ENCODE measurements around the gene SORBS1.
A peak's percentile ranks its signal among the peaks of the same experiment; 100 is the strongest.

Gene SORBS1

DNA sequence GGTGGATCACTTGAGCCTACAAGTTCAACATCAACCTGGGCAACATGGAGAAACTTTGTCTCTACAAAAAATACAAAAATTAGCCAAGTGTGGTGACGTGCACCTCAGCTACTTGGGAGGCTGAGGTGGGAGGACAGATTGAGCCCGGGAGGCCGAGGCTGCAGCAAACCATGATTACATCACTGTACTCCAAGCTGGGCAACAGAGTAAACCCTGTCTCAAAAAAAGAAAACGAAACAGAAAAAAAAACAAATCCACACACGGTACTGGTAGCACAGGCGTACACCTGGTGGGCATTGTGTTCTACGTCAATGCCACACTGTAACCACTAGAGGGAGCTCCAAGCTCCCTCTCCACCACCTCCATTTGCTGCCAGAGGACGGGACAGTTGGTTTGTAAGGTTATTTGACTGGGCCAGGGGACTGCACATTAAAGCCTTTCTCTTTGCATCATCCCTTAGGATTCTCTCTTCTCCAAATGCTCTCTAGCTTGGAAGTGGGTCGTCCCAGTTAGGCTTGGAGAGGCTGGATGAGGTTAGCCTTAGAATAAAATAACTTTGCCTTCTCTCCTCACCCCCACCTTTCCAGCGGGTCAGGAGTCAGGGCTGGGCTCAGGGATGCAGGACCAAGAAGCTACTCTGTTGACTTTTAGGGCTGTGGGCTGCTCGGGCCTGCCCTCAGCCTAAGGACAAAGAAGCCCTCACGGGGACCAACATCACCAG is 130.8 kb downstream of the SORBS1 start:
- DNase-seq: peak; percentile 42 to 45

DNA sequence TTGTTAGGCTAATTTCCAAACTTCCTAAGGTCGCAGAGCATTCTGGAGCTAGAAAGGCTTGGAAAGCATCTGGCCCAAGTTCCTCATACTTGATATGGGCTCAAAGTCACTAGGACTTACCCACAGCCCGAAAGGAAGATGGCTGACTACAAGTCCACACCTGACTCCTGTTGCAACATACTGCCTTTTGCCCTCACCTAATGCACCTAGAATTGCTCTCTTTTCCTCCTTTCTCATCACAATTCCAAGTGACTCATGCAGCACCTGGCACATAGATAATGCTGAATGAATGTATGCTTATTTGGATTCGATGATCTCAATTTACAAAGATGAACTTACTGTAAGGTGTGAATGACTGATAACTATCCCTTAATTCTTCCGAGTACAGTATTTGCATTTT is 131.5 kb downstream of the SORBS1 start:
- DNase-seq: no peak

DNA sequence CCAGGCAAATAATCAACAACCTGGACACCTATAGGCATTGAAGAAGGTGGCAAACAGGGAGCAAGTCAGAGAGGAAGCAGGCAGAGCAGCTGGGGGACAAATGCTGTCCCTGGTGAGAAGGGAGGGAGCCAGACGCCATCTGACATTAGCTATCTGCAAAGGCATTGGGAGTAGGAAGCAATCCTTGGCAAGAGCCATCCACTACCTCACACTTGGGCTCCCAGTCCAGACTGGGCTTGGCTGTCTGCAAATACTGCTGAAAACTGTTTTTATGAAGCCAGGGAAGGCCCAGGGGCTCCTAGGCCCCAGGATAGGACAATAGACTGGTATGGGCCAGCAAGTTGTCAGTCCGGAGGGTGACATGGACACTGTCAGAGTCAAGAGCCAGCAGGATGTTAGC is 132.5 kb downstream of the SORBS1 start:
- no peak for DNase-seq

DNA sequence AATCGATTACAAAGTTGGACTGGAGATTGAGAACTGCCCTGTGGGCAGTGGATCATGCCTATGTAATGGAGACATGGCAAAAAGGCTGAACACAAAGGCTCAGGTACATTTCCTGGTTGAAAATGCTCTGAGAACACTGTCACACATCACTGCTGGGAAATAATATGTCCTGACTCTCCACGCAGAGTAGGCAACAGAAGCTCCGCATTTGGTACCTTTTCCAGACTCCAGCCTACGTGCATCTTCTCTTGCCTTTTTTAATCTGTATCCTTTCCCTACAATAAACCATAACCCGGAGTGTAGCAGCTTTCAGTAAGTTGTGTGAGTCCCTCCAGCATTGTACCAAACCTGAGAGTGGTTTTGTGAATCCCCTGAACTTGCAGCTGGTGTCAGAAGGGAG is 134.7 kb downstream of the SORBS1 start:
- DNase-seq: no peak

DNA sequence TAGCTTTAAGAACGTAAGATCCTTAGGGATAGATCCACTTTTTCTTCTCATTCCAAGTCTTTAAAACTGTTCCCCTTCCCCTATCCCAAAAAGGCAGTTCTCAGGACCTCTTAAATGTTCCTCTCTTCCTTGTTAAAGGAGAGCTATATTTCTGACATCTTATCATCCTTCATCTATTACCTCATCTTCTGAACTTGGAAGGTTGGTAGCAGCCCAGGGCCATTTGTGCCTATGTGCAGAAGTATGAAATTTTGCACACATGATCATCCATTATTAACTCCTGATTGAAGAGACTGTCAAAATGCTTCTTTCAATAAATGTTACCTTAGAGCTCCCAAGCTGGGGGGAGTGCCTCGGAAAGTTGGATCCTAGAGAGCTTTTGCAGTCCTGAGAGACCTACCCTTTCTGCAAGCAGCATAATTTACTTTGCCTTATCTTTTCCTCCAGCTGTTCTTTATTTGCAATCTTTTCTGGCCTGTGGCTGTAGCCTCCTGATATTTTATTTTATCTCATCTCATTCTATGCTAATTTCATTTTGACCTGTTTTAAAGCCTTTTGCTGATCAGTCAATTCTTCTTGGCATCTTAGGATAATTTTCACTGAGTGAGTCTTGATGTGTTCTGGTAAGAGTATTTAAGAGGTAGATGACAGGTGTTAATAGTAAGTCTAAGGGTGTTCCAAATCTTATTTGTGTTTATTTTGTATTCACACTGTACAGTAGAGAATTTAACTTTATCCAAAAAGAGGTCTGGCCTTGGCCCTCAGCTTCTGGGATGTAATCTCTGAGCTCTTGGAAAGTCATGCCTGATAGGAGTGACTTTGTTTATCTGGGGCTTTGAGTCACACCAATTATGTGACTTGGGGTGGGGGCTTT is 135.3 kb downstream of the SORBS1 start:
- DNase-seq: no peak

DNA sequence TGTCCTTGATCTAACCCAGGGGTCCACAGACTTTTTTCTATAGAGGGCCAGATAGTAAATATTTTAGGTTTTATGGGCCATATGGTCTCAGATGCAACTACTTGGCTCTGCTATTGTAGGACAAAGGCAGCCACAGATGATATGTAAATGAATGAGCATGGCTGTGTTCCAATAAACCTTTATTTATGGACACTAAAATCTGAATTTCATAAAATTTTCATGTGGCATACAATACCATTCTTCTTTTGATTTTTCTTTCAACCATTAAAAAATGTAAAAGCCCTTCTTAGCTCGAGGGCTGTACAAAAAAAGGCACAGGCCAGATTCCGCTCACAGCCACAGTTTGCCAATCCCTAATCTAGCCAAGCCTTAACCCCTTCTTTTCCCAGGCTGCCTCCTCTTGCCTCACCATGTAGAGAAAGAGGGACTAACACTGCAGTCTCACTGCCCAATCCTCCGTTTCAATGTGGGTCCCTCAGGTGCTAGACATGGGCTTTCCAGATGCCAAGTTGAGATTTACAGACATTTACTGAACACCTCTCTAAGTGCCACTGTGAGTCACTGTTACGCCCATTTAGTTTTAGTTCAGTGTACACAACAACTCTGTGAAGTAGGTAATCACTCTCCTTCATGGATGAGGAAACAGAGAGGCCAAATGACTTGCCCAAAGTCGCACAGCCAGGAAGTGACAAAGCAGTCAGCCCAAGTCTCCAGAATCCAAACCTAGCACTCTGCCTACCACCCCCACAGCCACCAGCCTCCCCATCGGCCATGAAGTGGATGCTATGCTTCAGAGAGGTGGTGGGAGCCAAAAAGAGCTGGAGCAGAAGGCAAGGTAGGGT is 137.8 kb downstream of the SORBS1 start:
- DNase-seq: no peak

DNA sequence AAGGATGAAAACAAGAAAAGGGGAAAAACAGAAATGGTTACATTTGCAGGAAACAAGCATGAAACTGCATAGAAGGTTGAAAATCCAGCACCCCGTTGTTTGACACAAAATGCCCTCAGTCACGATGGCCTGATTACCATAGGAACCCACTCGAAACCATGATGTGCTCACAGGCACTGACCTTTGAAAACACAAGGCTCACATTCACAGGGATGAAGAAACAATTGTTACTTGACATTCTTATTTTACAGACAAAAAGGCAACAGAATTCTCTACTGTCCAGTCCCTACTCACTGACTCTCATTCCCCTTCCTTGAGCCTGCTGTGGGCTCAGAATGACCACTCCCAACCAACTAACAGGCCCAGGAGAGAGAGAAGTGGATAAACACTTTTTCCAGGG is 138.9 kb downstream of the SORBS1 start:
- no peak for DNase-seq

DNA sequence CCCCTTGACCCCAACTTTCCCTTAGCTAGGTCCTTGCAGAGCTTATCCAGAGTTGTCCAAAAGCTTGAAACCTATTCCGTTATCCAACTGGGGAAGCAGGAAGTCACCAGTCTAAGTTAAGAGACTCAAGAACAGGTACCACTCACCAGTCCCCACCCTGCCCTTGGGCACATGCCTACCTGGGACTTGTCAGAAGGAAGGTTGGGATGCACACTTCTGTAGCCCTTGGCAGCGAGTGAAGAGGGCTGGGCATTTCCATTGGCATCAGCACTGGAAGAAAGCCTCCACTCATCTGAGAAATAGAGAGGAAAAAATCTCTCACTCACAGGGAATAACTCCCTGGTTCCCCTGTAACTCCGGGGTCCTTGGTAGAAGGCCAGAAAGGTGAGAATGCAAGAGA is 139.4 kb downstream of the SORBS1 start:
- DNase-seq: no peak

DNA sequence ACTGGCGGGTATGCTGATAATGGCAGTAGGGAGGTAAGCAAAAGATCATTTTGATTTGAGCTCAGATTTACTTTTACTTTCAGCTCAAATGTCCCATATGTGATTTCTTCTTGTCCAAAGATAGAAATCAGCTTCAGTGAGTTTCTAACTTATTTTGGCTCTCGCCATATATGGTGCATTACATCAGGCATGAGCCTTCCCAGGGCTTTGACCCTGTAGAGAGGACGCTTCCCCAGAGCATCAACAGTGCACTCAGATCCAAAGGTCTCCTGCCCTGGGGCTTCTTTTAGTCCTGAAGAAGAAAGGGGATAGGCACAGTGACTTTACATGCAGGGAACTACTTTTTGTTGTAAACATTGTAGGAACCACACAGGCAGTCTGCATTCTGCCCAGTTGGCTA is 141.8 kb downstream of the SORBS1 start:
- DNase-seq: no peak

DNA sequence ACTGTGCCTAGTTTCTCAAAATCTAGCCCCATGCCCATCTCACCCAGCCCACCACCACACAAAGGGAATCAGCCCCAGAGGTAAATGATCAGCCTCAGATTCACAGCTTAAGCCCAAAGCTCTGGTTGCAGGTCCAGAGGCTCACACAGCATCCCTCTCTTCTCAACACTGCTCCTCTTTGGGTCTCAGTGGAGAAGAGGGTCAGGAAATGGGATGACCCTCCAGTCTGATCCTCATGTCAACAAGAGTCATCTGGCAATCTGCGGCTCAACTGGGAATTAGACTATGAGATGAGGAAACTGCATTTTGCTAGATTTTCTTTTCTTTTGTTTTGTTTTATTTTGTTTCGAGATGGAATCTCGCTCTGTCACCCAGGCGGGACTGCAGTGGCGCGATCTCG is 144.2 kb downstream of the SORBS1 start:
- DNase-seq: no peak

DNA sequence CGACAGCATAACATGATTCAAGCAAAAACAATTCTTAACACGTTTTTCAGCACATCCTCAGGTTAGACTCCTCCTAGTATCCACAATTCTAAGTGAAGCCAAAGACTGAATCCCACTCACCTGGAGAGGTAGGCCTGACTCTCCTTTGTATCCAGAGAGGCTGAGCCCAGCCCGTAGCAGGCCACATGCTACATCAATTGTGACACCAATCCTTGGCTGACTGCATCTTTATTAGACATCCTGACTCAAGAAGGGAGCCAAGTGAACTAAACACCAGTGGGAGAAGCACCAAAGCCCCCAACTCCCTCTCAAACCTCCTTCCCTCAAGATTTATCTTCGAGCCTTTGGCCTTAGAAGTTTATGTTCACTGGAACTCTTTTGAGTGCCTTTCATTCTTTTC is 144.9 kb downstream of the SORBS1 start:
- no peak for DNase-seq

DNA sequence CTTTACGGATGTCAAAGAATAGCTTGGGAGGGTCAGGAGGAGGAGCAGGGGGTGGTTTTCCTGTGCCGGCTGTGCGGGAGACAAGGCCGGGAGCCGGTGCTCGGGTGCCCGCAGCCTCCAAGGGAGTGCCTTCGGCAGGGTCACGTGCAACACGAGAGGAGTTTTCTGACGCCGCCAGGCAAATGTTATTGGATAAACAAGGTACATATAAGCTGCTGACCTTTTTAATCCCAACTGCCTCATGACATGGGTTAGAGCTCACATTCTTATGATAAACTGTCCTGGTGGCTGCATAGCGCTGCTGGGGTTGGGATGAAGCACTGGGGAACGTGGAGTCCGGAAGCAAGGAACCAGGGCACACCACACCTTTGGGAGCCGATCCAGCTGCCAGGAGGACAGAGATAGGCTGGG is 145.5 kb downstream of the SORBS1 start:
- no peak for DNase-seq

DNA sequence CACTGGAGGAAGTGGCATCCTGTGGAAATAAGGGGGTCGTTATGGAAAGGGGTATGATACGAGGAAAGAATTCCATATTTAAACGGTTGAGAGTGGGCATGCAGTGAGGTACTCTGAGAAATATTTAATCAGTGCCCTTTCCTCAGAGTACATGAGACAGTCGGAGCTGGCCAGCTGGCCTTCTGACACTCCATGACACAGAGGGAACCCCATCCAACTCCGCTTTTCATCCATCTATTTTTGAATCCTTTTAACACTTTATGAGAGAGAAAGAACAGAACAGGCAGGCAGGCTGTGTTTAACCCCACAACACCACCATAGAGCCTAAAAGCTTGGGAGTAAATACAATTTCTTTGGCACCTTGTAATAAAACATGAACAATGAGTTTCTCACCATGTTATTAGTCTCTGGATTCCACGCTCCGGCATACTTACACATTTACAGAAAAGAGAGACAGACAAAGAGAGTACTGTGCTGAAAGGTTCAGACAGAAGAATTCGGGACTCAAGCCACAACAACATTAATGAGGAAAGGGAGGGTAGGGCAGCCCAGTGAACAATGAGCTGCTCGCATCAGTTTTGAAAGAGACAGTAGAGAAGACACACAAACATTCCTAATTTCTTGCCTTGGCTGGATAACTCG is 146.2 kb downstream of the SORBS1 start:
- DNase-seq: no peak

DNA sequence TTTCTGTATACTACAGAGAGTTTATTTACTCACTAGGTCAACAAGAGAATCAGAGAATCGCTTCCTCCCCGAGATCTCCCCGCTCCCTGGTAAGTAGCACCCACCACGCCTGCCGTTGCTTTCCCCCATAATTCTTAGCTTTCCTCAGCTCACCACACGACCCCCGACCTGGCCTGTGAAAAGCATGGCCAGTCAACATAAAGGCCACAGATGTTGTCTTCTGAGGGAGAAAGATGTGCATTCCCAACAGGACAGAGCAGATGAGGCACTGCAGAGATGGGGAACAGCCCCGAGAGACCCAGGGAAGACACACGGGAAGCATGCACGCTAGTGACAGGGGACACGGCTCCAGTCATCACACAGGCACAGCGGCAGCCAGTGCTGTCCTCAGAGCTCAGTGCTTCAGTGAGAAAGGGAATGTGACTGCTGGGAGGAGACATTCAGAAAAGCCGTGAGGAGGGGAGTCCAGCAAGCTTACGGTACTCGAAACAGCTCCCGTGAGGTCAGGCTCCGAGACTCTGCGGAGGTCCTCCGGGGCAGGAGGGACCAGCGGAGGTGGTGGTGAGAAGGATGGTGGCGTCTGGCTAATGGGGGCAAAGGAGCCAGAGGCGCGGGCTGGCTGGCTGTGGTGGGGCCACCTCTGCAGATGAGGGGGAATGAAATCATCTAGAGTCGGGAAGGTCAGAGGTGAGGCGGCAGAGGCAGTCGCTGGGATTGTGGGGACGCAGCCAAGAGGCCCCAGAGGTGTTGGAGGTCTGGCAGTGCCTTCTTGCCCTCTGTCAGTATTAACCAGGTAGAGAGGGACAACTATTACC is 146.9 kb downstream of the SORBS1 start:
- no peak for DNase-seq

DNA sequence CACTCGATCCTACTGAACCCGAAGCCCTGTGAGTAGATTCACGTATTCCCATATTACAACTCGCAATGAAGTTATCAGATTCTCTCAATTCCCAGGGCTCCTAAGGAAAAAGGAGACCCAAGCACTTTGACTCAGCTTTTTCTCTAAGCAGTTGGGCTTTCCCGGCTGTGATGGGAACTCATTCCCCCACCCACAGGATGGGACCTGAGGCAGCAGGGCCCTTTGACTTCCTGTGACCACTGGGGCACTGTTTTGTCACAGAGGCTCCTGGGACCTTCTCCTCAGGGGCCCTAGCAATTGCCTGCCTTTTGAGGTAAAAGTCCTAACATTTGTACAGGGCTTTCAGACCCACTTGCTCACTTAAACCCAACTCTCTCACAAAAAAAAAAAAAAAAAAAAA is 147.6 kb downstream of the SORBS1 start:
- no peak for DNase-seq

DNA sequence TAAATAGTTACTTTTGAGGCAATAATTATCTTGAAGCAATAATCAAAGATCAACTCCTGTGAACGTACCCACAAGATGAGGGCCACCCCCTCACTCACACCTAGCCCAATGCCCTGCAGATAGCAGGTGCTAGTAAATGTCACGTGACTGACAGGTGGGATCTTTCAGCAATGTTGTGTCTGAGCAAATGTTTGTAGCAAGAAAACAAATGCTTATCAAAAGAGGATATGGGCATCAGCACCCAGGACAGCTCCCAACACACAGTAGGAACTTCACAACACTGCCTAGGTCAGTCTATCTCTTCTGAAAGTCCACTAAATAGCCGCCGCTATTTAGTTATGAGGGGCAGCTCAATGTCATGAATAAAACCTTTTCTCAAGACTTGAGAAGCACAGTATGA is 149.5 kb downstream of the SORBS1 start:
- no peak for DNase-seq

DNA sequence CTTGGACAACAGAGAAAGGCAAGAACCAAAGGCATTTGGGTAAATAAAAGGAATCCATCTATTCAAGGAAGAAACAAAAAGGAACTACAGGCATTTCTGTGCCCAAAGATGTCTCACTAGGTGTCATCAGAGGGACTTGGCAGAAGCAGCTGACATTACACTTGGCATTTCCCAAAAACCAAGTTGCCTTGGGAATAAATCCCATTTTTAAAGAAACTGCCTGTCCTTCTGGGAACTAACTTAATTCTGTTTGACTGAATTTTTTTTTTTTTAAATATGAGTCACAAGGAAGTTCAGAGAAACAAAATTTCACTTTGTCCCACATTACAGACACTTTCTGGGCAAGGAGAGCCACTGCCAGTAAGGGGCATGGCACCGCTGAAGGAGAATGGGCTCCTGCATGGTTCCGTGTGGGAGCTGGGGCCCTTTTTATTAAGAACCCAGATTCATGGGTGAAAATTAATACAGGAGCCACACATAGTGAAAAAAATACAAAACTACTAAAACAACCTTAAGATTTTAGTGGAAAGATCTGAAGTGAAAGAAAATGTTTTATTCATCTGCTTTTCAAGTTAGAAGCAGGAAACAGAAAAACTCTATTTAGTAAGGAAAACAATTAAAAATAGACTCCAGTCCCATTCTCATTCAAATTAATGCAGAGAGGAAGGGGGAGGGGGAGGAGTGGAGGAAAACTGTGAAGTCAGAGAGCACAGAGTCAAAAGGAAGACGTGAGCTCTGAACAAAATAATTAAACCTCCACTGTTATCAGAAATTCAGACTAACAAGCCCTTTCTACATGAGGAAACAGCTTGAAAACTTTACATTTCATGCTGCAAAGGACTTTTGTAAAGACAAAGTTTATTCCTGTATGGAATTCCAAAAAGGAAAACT is 151.9 kb downstream of the SORBS1 start:
- DNase-seq: no peak

DNA sequence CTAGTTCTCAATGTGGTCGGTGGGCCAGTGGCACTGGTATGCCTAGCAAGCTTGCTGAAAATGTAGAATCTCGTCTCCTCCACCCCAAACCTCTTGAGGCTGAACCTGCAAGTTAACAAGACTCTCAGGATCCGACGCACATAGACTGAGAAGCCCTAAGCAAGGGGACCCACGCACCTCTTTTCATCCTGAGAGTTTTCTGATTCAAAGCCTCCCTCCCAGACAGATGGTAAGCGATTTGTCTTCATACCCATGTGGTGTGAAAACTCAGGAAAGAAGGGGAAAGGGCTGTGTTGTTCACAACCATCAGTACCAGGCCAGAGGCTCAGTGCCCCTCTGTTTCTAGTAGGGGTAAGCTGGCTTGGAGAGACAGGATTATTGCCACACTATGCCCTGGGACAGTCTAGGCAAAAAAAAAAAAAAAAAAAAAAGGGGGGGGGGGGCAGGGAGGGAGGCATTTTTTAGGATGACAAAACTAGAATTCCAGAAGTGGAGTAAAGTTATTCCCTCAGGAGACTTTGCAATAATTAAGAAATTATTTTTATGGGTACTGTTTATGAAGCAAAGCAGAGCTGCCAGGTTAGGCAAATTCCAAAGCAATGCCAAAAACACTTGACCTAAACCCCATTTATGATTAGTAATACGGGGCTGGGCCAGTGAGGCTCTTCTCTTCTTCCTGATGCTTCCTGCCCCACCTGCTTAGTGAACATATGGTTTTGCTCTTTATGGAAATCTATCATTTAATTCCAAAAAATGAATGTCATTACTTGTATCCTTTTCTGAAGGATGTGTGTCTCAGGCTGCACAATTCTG is 152.8 kb downstream of the SORBS1 start:
- no peak for DNase-seq

DNA sequence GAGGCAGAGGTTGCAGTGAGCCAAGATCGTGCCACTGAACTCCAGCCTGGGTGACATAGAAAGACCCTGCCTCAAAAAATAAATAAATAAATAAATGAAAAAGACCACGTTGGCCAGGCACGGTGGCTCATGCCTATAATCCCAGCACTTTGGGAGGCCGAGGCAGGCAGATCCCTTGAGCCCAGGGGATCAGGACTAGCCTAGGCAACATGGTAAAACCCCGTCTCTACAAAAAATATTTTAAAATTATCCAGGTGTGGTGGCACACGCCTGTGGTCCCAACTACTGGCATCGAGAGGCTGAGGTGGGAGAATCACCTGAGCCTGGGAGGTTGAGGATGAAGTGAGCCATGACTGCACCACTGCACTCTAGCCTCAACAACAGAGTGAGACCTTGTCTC is 153.6 kb downstream of the SORBS1 start:
- DNase-seq: no peak

DNA sequence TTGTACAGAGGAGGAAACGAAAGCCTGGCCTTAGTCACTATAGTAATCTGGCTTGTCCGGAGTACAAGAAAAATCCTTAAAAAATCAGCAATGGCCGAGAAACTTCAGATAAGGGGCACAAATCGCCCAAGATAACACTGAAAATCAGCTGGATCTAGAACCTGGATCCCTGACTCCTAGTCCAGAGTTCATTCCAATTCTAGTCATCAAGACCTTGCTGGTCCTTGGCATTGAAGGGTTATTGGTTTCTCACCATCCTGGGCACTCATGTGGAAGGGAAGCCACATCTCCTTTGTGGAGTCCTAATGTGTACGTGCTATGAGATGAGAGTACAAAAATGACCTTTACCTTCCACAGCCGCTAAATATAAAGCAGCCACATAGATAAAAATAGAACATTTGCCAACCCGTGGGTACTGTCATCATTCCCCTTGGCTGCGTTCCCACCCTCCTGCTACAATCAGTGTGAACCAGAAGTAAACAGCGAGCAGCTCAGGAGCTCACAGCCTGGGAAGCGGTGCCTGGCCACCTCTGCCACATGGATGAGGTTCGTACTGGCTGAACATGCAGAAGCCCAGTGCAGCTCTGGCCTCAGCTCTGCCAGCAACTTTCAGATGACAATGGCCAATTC is 154.4 kb downstream of the SORBS1 start:
- DNase-seq: no peak

All from CD4-positive, alpha-beta T cell treated with Interleukin-1 beta for 1 hour (primary cell).